ENCODE measurements around the gene TRPV5.

- TF ChIP-seq CTCF (IDR thresholded peaks at IDR 0.05; ENCODE audit: low read depth, low read length) (no peak), EZH2phosphoT487 (IDR thresholded peaks at IDR 0.05; ENCODE audit: low read depth) (no peak)
Measured at GRCh38 chr7:142872106-142872675, 61.4 kb downstream of the TRPV5 start.
